Measurements from ENCODE around the gene TRIP13. TPM values are rescaled to one million over a fixed set of nuclear protein-coding genes. Genes with fewer than 3 reads are reported as not detected.
"Not testable (repeated sequence)": the region's sequence is repeated elsewhere in the genome, so short reads cannot be mapped to it uniquely, and the experiment has no call there.

The TRIP13 gene
- polyA plus RNA-seq, 1 donor = 7.8 TPM

- DNase-seq = no peak
Observed at GRCh38 chr5:922436-923280, 30.0 kb downstream of the TRIP13 start.

GRCh38 chr5:923281-923873 is 30.7 kb downstream of the TRIP13 start:
- DNase-seq = peak; percentile 73

GRCh38 chr5:926417-927171 is 33.9 kb downstream of the TRIP13 start:
- DNase-seq = peak; percentile 30

GRCh38 chr5:927172-928015 is 34.7 kb downstream of the TRIP13 start:
- DNase-seq = no peak

GRCh38 chr5:929182-929581 is 36.5 kb downstream of the TRIP13 start:
- DNase-seq = not testable (repeated sequence)

- DNase-seq = no peak
Observed at GRCh38 chr5:929596-929995, 36.9 kb downstream of the TRIP13 start.

- no peak for DNase-seq
Observed at GRCh38 chr5:930866-931265, 38.2 kb downstream of the TRIP13 start.

- DNase-seq = no peak
Observed at GRCh38 chr5:931570-932145, 39.0 kb downstream of the TRIP13 start.

- no peak for DNase-seq
Observed at GRCh38 chr5:932151-932627, 39.5 kb downstream of the TRIP13 start.

- DNase-seq = no peak
Observed at GRCh38 chr5:932628-933250, 40.1 kb downstream of the TRIP13 start.

GRCh38 chr5:933251-933861 is 40.7 kb downstream of the TRIP13 start:
- DNase-seq = no peak

GRCh38 chr5:933951-934350 is 41.3 kb downstream of the TRIP13 start:
- DNase-seq = not testable (repeated sequence)

GRCh38 chr5:934381-934967 is 41.8 kb downstream of the TRIP13 start:
- DNase-seq = not testable (repeated sequence)

- no peak for DNase-seq
Observed at GRCh38 chr5:935510-936084, 42.9 kb downstream of the TRIP13 start.

- no peak for DNase-seq
Observed at GRCh38 chr5:936149-937144, 43.8 kb downstream of the TRIP13 start.

- no peak for DNase-seq
Observed at GRCh38 chr5:937151-937924, 44.7 kb downstream of the TRIP13 start.

- no peak for DNase-seq
Observed at GRCh38 chr5:939368-939767, 46.7 kb downstream of the TRIP13 start.

GRCh38 chr5:940741-941140 is 48.1 kb downstream of the TRIP13 start:
- not testable (repeated sequence) for DNase-seq
